OCI-M1 (cell line): ENCODE measurements around the gene SRSF11.
"Not testable (repeated sequence)": the region's sequence is repeated elsewhere in the genome, so short reads cannot be mapped to it uniquely, and the experiment has no call there.

ENCODE experiments used
- DNase-seq: peaks from one replicate; lab custom pipeline; 2025; lab: John Stamatoyannopoulos, UW

Gene SRSF11

GRCh38 chr1:70221238-70222121, at the start of gene SRSF11:
Gene SRSF11 (plus strand): TSS chr1:70221380. CDS start chr1:70221637, 257 bp downstream.
- DNase-seq: peak; percentile 97

GRCh38 chr1:70171512-70171911, 49.7 kb upstream of the SRSF11 start:
- no peak for DNase-seq

GRCh38 chr1:70185181-70185580, 36.0 kb upstream of the SRSF11 start:
- DNase-seq: not testable (repeated sequence)

GRCh38 chr1:70188522-70188921, 32.7 kb upstream of the SRSF11 start:
- DNase-seq: no peak

- no peak for DNase-seq
Observed at GRCh38 chr1:70190180-70190579, 31.0 kb upstream of the SRSF11 start.

- DNase-seq: not testable (repeated sequence)
Observed at GRCh38 chr1:70192446-70192845, 28.7 kb upstream of the SRSF11 start.

GRCh38 chr1:70194601-70195000, 26.6 kb upstream of the SRSF11 start:
- DNase-seq: no peak

- DNase-seq: no peak
Observed at GRCh38 chr1:70195342-70195741, 25.8 kb upstream of the SRSF11 start.

- DNase-seq: peak; percentile 11
Observed at GRCh38 chr1:70196333-70196732, 24.8 kb upstream of the SRSF11 start.

- no peak for DNase-seq
Observed at GRCh38 chr1:70200065-70200464, 21.1 kb upstream of the SRSF11 start.

GRCh38 chr1:70202173-70202758, 18.9 kb upstream of the SRSF11 start:
- no peak for DNase-seq

- no peak for DNase-seq
Observed at GRCh38 chr1:70204139-70204538, 17.0 kb upstream of the SRSF11 start.

GRCh38 chr1:70204600-70204999, 16.6 kb upstream of the SRSF11 start:
- DNase-seq: no peak

- peak; percentile 54 for DNase-seq
Observed at GRCh38 chr1:70205071-70205433, 16.1 kb upstream of the SRSF11 start.

- peak; percentile 98 for DNase-seq
Observed at GRCh38 chr1:70205434-70206118, 15.6 kb upstream of the SRSF11 start, which contains the start of gene LRRC40. Gene LRRC40 (minus strand): TSS chr1:70205579. CDS start chr1:70205540, 39 bp downstream.

GRCh38 chr1:70206833-70207232, 14.3 kb upstream of the SRSF11 start:
- DNase-seq: not testable (repeated sequence)

GRCh38 chr1:70207492-70207891, 13.7 kb upstream of the SRSF11 start:
- DNase-seq: no peak

- DNase-seq: no peak
Observed at GRCh38 chr1:70208292-70208691, 12.9 kb upstream of the SRSF11 start.

GRCh38 chr1:70210820-70211219, 10.4 kb upstream of the SRSF11 start:
- no peak for DNase-seq

GRCh38 chr1:70211541-70211940, 9.6 kb upstream of the SRSF11 start:
- no peak for DNase-seq

- DNase-seq: peak; percentile 82
Observed at GRCh38 chr1:70220015-70220414, 1.2 kb upstream of the SRSF11 start.

- no peak for DNase-seq
Observed at GRCh38 chr1:70220517-70221237, 503 bp upstream of the SRSF11 start.
